Mesendoderm (in vitro differentiated cells): ENCODE results near the gene TELO2.

ENCODE experiments used
- DNase-seq: peaks from one replicate; pipeline ENCODE4 v3.0.0; 2013
- H2AK5ac ChIP-seq: 2 replicates; pipeline ENCODE4 v1.6.1; 2013; ENCODE audit warnings: low read length, inconsistent platforms
- H2BK120ac ChIP-seq: 2 replicates; pipeline ENCODE4 v1.6.1; 2013; ENCODE audit warnings: low read depth, mild to moderate bottlenecking, low read length, moderate library complexity, mixed read lengths
- H2BK15ac ChIP-seq: replicated peaks from 2 replicates; pipeline ENCODE4 v1.6.1; 2013; ENCODE audit warnings: low read depth, mild to moderate bottlenecking, moderate library complexity
- H2BK5ac ChIP-seq: 2 replicates; pipeline ENCODE4 v1.6.1; 2013; ENCODE audit warnings: low read length, inconsistent platforms
- H3K18ac ChIP-seq: 2 replicates; pipeline ENCODE4 v1.6.1; 2013; ENCODE audit warnings: mild to moderate bottlenecking, low read length, mixed read lengths
- H3K23ac ChIP-seq: one replicate; pipeline ENCODE4 v1.6.1; 2013; ENCODE audit warnings: low read length
- H3K27ac ChIP-seq: 2 replicates; pipeline ENCODE4 v1.5.1; 2013; ENCODE audit warnings: low read depth, mild to moderate bottlenecking, inconsistent platforms, low read length, moderate library complexity
- H3K27me3 ChIP-seq: 2 replicates; pipeline ENCODE4 v1.6.1; 2013; ENCODE audit warnings: low read length, control low read depth, mild to moderate bottlenecking, inconsistent platforms; ENCODE audit not compliant: insufficient read depth, poor library complexity
- H3K36me3 ChIP-seq: 2 replicates; pipeline ENCODE4 v1.6.1; 2013; ENCODE audit warnings: low read length, inconsistent platforms; ENCODE audit not compliant: control insufficient read depth, insufficient read depth
- H3K4ac ChIP-seq: one replicate; pipeline ENCODE4 v1.6.1; 2013; ENCODE audit warnings: low read depth, mild to moderate bottlenecking, low read length, moderate library complexity
- H3K4me1 ChIP-seq: 2 replicates; pipeline ENCODE4 v1.6.1; 2013; ENCODE audit warnings: low read depth, low read length, inconsistent platforms; ENCODE audit not compliant: control insufficient read depth
- H3K4me2 ChIP-seq: 2 replicates; pipeline ENCODE4 v1.6.1; 2013; ENCODE audit warnings: low read length
- H3K4me3 ChIP-seq: 2 replicates; pipeline ENCODE4 v1.5.1; 2013; ENCODE audit warnings: mild to moderate bottlenecking, low read length
- H3K56ac ChIP-seq: one replicate; pipeline ENCODE4 v1.6.1; 2013; ENCODE audit warnings: low read length
- H3K79me1 ChIP-seq: 2 replicates; pipeline ENCODE4 v1.6.1; 2013; ENCODE audit warnings: low read length, inconsistent platforms
- H3K79me2 ChIP-seq: 2 replicates; pipeline ENCODE4 v1.6.1; 2013; ENCODE audit warnings: mild to moderate bottlenecking, low read length; ENCODE audit not compliant: control insufficient read depth, insufficient read depth
- H3K9ac ChIP-seq: 2 replicates; pipeline ENCODE4 v1.6.1; 2013; ENCODE audit warnings: low read length, inconsistent platforms
- H4K5ac ChIP-seq: one replicate; pipeline ENCODE4 v1.6.1; 2013; ENCODE audit warnings: low read length
- H4K8ac ChIP-seq: one replicate; pipeline ENCODE4 v1.6.1; 2013; ENCODE audit warnings: low read depth, mild to moderate bottlenecking, control low read depth, low read length, moderate library complexity
- WGBS: extraction: QIAGEN DNeasy Blood & Tissue Kit; methylation state at CpG from one replicate; pipeline ENCODE4 v1.1.7; 2013; ENCODE audit warnings: low lambda C conversion rate, missing lambda C conversion rate; ENCODE audit not compliant: insufficient coverage; ENCODE audit errors: extremely low coverage; 5-methylcytosine and 5-hydroxymethylcytosine counted together

TELO2 gene

GRCh38 chr16:1446296-1447080 lies 46.7 kb upstream of the TELO2 start:
- H3K36me3 ChIP-seq: peaks cover under 1% of the 10 kb centered on the region
- no peak overlapping the region for H2BK120ac ChIP-seq
- no peak overlapping the region for H3K56ac ChIP-seq
- H3K23ac ChIP-seq: no peak overlapping the region
- no peaks in the 10 kb centered on the region for H3K79me2 ChIP-seq
- no peak overlapping the region for H2BK5ac ChIP-seq
- no peaks in the 10 kb centered on the region for H3K4me1 ChIP-seq
- no peak overlapping the region for H3K4ac ChIP-seq
- WGBS: no CpG with 5 or more reads among the region's 41 CpGs
- no peak overlapping the region for H3K18ac ChIP-seq
- H2BK15ac ChIP-seq: no peak overlapping the region
- no peak overlapping the region for H4K5ac ChIP-seq
- H3K27me3 ChIP-seq: no peaks in the 10 kb centered on the region
- no peak overlapping the region for H2AK5ac ChIP-seq
- no peaks in the 10 kb centered on the region for H3K79me1 ChIP-seq
- no peak overlapping the region for H3K9ac ChIP-seq
- no peak overlapping the region for H3K27ac ChIP-seq
- no peak for DNase-seq
- no peak overlapping the region for H3K4me2 ChIP-seq
- no peak overlapping the region for H3K4me3 ChIP-seq
- no peak overlapping the region for H4K8ac ChIP-seq

GRCh38 chr16:1447965-1448364 lies 45.2 kb upstream of the TELO2 start:
- H3K23ac ChIP-seq: no peak overlapping the region

GRCh38 chr16:1448536-1449116 lies 44.5 kb upstream of the TELO2 start:
- H3K56ac ChIP-seq: no peak overlapping the region
- peaks cover 3% of the 10 kb centered on the region for H3K36me3 ChIP-seq
- H2AK5ac ChIP-seq: no peak overlapping the region
- H3K79me2 ChIP-seq: no peaks in the 10 kb centered on the region
- no peak overlapping the region for H3K4me2 ChIP-seq
- H3K4me3 ChIP-seq: no peak overlapping the region
- WGBS: no CpG with 5 or more reads among the region's 30 CpGs
- no peak for DNase-seq
- no peak overlapping the region for H3K18ac ChIP-seq
- no peak overlapping the region for H2BK5ac ChIP-seq
- H4K8ac ChIP-seq: no peak overlapping the region
- H3K79me1 ChIP-seq: no peaks in the 10 kb centered on the region
- H3K9ac ChIP-seq: no peak overlapping the region
- H3K23ac ChIP-seq: no peak overlapping the region
- no peaks in the 10 kb centered on the region for H3K27me3 ChIP-seq
- H3K4ac ChIP-seq: no peak overlapping the region
- no peak overlapping the region for H4K5ac ChIP-seq
- no peak overlapping the region for H2BK15ac ChIP-seq
- H3K27ac ChIP-seq: no peak overlapping the region
- H3K4me1 ChIP-seq: no peaks in the 10 kb centered on the region
- no peak overlapping the region for H2BK120ac ChIP-seq

More at GRCh38 chr16:1447965-1448364, 45.2 kb upstream of the TELO2 start:
- no peaks in the 10 kb centered on the region for H3K79me2 ChIP-seq
- H3K4me2 ChIP-seq: no peak overlapping the region
- no peak overlapping the region for H3K4me3 ChIP-seq
- H3K27ac ChIP-seq: no peak overlapping the region
- H3K27me3 ChIP-seq: no peaks in the 10 kb centered on the region
- no peak overlapping the region for H3K56ac ChIP-seq
- no peaks in the 10 kb centered on the region for H3K4me1 ChIP-seq
- no peak for DNase-seq
- no peak overlapping the region for H2BK5ac ChIP-seq
- H4K5ac ChIP-seq: no peak overlapping the region
- WGBS: no CpG with 5 or more reads among the region's 11 CpGs
- H3K9ac ChIP-seq: no peak overlapping the region
- no peaks in the 10 kb centered on the region for H3K79me1 ChIP-seq
- H4K8ac ChIP-seq: no peak overlapping the region
- no peak overlapping the region for H2BK120ac ChIP-seq
- no peak overlapping the region for H2BK15ac ChIP-seq
- no peak overlapping the region for H2AK5ac ChIP-seq
- H3K18ac ChIP-seq: no peak overlapping the region
- peaks cover 3% of the 10 kb centered on the region for H3K36me3 ChIP-seq
- H3K4ac ChIP-seq: no peak overlapping the region

GRCh38 chr16:1449201-1449788 lies 43.9 kb upstream of the TELO2 start:
- WGBS: no CpG with 5 or more reads among the region's 25 CpGs
- H3K23ac ChIP-seq: no peak overlapping the region
- H3K4ac ChIP-seq: no peak overlapping the region
- no peak overlapping the region for H2BK5ac ChIP-seq
- H2BK120ac ChIP-seq: no peak overlapping the region
- no peak overlapping the region for H3K56ac ChIP-seq
- DNase-seq: no peak
- H3K4me3 ChIP-seq: no peak overlapping the region
- no peak overlapping the region for H4K5ac ChIP-seq
- no peak overlapping the region for H3K9ac ChIP-seq
- H4K8ac ChIP-seq: no peak overlapping the region
- H3K4me2 ChIP-seq: no peak overlapping the region
- no peaks in the 10 kb centered on the region for H3K27me3 ChIP-seq
- H2BK15ac ChIP-seq: no peak overlapping the region
- H3K36me3 ChIP-seq: peaks cover 3% of the 10 kb centered on the region
- no peak overlapping the region for H3K27ac ChIP-seq
- H3K79me1 ChIP-seq: no peaks in the 10 kb centered on the region
- H2AK5ac ChIP-seq: no peak overlapping the region
- H3K4me1 ChIP-seq: no peaks in the 10 kb centered on the region
- no peaks in the 10 kb centered on the region for H3K79me2 ChIP-seq
- H3K18ac ChIP-seq: no peak overlapping the region

- WGBS: no CpG with 5 or more reads among the region's 29 CpGs
- Histone ChIP-seq H4K8ac (no peak overlapping the region), H3K27me3 (no peaks in the 10 kb centered on the region), H2BK120ac (no peak overlapping the region), H3K4me2 (no peak overlapping the region), H3K36me3 (peaks cover 3% of the 10 kb centered on the region), H3K9ac (no peak overlapping the region), H2BK15ac (no peak overlapping the region), H3K79me1 (no peaks in the 10 kb centered on the region), H3K27ac (no peak overlapping the region), H3K79me2 (no peaks in the 10 kb centered on the region), H3K56ac (no peak overlapping the region), H3K4me1 (no peaks in the 10 kb centered on the region), H3K18ac (no peak overlapping the region), H2BK5ac (no peak overlapping the region), H3K4me3 (no peak overlapping the region), H3K23ac (no peak overlapping the region), H2AK5ac (no peak overlapping the region), H3K4ac (no peak overlapping the region), H4K5ac (no peak overlapping the region)
- DNase-seq: no peak
Observed at GRCh38 chr16:1450218-1450617, 42.9 kb upstream of the TELO2 start.
